HG03520 (cell line): ENCODE data around the gene WDR91.

ENCODE experiments used
- ATAC-seq: cut with Tn5 transposase; IDR thresholded peaks from one replicate; pipeline ENCODE4 v1.9.1; 2021; ENCODE audit warnings: mild to moderate bottlenecking, moderate library complexity; ENCODE audit not compliant: unreplicated experiment

WDR91 gene

DNA sequence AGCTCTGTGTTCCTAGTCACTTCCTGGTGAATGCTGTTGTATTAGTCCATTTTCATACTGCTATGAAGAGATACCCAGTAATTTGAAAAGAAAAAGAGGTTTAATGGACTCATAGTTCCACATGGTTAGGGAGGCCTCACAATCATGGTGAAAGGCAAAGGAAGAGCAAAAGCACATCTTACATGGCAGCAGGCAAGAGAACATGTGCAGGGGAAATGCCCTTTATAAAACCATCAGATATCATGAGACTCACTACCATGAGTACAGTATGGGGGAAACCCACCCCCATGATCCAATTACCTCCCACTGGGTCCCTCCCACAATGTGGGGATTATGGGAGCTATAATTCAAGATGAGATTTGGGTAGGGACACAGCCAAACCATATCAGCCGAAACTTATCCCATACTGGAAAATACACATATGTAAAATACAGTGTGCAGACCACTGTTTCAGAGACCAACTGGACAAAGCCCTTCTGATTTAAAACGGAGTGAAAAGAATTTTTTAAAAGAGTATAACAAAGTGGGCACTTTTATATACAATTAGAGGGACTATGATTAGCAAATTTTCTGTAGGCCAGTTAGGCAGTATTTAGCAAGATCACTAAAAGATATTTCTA, 48.8 kb downstream of the WDR91 start:
- no peak for ATAC-seq

- no peak for ATAC-seq
Observed at GRCh38 chr7:135161669-135162068, 49.7 kb downstream of the WDR91 start.

DNA sequence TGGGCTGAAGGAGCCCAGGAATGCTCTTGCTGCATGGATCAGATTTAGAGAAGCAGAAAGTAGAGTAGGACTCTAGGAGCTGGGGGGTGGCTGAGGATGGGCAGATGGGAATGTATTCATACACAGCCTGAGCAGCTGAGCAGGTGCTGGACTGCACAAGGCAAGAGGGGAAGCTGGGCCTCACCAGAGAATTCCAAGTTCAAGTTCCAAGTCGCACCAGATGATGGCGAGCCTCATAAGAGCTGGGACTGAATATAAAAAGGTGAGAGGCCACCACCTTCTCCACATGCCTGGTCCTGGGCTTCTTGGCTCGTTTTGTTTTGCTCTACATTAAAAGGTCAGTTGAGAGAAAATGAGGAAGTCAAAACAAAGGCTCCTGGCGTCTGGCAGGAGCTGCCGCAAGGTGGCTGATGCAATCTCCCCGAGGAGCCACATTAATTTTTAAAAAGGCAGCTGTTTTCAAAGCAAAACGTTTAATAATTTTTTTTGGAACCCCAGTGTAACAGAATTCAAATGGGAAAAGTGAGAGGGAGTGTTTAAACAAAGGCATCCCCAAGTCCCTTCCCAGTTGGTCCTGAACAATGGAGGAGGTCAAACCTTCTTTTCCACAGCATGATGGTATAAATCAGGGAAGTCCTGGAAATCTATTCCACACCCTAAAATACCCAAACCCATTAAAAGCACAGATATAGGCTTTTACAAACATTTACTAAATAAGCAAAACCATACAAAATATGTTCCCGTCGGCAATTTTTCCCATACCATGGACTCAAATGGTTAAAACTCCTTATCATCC, 50.3 kb downstream of the WDR91 start:
- ATAC-seq, result no peak

GRCh38 chr7:135160098-135160857, 51.0 kb downstream of the WDR91 start:
- no peak for ATAC-seq

- ATAC-seq, result no peak
Observed at GRCh38 chr7:135159359-135160085, 51.8 kb downstream of the WDR91 start.

DNA sequence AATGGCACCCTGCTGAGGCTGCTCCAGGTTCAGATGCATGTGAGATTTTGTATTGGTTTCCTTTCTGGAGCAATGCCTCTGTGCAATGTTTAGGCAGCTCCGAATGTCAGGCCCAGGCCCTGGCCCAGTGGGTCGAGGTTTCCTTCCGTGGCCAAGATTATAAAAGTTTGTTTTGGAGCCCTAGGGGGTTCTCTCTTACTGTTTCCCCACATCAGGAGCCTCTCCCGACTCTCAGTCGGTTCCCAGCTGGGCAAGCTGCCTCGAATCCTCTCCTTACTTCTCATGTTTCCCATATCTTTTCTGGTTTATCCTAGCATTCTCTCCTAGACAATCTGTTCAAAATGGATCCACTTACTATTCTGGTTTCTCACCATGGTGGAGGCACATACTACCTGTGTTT, 52.5 kb downstream of the WDR91 start:
- no peak for ATAC-seq

DNA sequence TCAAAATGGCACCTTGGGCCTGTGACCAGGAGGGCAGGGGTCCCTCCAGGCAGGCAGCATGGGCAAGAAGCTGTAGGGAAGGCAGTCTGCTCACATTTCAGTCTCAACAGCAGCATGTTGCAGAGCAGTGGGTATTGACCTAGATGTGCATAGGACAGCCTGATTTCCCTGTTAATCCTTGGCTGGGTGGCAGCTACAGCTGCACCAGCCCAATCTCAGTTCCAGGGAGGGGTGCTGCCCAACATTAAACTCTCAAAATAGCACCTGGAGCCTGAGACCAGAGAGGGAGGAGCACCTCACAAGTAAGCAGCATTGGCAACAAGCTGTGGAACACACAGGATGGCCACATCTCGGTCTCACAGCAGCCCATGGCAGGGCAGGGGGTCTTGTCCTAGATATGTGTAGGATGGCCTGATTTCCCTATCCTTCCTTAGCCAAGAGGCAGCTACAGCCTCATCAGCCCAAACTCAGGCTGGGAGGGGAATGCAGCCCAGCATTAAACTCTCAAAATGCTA, 53.1 kb downstream of the WDR91 start:
- no peak for ATAC-seq

DNA sequence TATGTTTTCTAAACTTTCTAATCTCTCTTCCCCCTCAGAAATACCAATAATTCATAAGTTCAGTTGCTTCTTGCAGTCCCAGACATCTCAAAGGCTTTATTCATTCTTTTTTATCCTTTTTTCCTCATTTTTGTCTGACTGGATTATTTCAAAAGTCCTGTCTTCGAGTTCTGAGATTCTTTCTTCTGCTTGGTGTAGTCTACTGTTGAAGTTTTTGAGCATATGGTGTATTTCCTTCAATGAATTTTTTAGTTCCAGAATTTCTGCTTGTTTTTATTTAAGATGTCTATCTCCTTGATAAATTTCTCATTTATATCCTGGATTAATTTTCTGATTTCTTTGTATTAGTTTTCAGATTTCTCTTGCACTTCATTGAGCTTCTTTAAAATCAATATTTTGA, 55.0 kb downstream of the WDR91 start:
- ATAC-seq, result no peak

- ATAC-seq, result no peak
Observed at GRCh38 chr7:135154734-135155133, 56.6 kb downstream of the WDR91 start.

DNA sequence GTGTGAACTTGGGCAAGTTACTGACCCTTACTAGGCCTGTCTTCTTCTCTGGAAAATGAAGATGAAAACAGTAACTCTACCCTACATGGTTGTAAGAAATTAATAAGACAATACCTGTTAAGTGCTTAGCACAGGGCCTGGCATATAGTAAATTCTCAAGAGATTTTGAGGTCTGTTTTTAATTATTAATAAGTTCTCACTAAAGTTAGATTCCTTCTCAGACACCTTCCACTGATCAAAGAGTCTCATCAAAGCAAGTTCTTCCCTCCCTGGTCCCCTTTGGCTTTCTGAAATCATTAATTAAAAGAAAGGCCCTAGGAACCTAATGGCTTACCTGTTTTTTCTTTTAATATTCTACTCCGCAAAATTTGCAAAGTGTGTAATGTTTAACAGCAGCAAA, 58.9 kb downstream of the WDR91 start:
- ATAC-seq, result no peak

DNA sequence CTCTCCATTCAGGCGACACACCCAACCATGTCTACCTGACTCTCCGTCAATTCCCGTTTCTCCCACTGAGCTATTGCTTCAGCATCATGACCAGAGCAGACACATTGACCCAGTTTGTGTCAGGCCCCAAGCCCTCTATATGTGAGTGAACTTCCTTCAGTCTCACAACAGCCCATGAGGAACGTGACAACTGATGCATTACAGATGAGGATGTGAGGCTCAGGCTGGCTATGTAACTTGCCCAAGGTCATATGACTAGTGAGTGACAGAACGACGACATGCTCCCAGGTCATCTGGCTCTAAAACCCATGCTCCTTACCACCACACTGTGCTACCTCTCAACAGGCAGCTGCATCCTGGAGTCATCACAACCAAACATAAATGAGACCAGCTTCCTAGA, 59.8 kb downstream of the WDR91 start:
- ATAC-seq, result no peak

DNA sequence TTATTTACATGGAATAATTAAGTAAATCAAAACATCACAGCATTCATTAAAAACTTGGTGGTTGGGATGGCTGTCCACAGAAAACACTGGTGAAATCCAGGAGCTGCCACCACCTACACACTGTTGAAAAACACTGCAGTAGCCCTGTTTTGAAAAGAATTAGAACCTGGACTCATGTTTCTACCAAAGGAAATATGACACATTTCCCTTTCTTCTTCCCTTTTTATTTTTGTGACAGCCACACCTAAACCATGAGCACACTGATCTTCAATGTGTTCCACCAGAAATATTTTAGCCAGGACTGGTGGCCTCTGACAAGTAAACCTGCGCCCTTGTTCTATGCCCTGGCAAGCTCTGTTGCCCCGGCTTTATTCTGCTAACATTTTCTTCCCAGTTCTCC, 60.2 kb downstream of the WDR91 start:
- ATAC-seq, result no peak

GRCh38 chr7:135150072-135150782, 61.1 kb downstream of the WDR91 start:
- ATAC-seq, result no peak

DNA sequence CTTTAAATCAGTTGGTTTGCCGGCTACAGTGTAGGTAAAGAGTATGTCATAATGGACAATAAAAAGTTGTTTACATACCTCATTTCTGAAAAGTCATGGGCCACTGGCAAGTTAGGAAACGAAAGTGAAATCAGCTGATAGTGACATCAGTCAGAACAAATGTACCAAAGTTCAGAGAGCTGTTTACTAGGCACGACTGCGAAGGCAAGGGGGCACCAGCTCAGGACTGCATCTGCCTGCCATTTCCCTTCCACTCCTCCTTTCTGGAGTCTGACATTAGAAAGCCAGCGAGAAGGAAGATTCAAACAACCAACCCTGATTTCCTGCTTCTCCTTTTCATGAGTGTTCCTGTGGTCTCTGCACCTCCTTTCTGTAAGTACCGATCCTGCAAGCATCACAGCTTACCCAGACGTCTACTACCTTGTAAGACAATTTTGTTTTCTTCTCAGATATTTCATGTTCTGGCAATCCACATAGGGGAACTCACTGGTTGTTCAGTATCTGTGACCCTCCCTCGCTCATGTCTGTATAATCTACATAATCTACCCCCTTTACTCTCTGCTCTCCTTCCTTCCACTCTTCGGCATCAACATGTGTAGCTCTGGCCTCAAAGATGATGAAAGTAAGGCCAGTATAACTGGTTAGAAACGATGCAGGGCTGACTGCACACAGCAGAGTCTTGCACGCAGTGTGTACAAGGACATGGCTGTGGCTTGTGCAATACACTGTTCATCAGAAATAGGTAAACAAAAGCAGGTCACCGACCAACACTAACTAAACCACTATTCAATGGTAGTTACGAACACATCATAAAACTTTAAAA, 63.2 kb downstream of the WDR91 start, which contains the start of gene TMEM140:
Gene TMEM140, plus strand, starts transcription at position 174 of the 823 bp plus-strand sequence. CDS start 16,370 bp downstream, outside the sequence.
- peak; percentile 75 for ATAC-seq

GRCh38 chr7:135147341-135147898, 63.9 kb downstream of the WDR91 start:
- no peak for ATAC-seq

DNA sequence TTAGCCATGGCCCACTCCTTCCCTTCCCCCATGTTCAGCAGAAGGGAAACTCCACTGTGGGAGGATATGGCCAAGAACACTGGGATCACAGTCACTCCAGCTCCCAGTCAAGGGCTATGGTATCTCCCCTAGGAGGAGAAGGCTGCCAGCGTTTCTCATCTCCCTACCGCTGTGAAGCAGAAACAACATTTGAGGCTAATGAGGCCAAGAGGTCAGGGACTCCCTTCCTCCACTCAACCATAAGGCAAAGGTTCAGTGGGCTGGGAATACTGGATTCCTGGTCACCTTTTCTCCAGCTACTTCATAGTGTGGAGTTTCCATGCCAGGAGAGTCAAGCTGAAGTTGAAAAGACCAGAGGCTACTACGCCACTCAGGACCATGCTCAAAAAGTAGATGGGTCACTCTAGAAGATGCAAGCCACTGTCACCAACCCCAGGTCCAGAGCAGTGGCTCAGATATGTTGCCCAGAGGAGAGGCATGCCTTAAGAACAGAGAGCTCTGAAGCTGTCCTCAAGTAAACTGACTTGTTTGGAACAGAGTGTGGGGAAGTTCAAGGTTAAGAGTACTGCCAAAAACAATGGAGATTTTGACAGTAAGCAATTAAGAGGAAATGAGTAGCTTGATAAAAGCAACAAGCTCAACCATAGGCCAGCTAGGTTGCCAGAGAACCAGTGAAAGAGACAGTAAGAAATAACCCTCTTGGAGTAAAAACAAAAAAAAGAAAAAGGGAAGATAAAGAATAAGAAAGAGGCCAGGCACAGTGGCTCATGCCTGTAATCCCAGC, 67.2 kb downstream of the WDR91 start:
- no peak for ATAC-seq
